GM18951 (cell line): ENCODE data around the gene DCST1.
A peak's percentile ranks its signal among the peaks of the same experiment; 100 is the strongest.

Source experiments
- POLR2A ChIP-seq: IDR thresholded peaks from 4 replicates; pipeline ENCODE4 v1.6.1; 2011; ENCODE audit warnings: mild to moderate bottlenecking; ENCODE audit not compliant: insufficient read length, insufficient read depth; ENCODE audit errors: extremely low read depth
- in situ Hi-C: fragments of 300-500 bp; cut with MboI; formaldehyde crosslinking; loops from one replicate; pipeline ENCODE4 v1.12.0; 2022; ENCODE audit warnings: low sequenced_read_pairs, mixed read lengths, inconsistent platforms; ENCODE audit not compliant: unreplicated experiment

Gene DCST1

DNA sequence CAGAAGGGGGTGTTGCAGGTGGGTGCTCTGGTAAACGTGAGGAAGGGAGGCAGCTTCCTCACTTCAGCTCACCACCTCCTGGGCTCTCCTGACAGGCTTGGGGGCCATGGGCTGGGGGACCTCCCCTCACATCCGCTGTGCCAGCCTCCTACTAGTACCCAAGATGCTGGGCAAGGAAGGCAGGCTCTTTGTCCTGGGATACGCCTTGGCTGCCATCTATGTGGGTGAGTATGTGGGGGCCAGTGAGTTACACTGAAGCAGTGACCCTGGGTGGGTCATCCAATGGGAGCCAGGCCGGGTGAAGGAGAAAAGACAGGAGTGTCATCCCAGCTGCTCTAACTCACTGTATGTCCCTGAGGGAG is 5.7 kb downstream of the DCST1 start:
- in situ Hi-C loops, result no loop called here
- TF ChIP-seq POLR2A, result no peak

DNA sequence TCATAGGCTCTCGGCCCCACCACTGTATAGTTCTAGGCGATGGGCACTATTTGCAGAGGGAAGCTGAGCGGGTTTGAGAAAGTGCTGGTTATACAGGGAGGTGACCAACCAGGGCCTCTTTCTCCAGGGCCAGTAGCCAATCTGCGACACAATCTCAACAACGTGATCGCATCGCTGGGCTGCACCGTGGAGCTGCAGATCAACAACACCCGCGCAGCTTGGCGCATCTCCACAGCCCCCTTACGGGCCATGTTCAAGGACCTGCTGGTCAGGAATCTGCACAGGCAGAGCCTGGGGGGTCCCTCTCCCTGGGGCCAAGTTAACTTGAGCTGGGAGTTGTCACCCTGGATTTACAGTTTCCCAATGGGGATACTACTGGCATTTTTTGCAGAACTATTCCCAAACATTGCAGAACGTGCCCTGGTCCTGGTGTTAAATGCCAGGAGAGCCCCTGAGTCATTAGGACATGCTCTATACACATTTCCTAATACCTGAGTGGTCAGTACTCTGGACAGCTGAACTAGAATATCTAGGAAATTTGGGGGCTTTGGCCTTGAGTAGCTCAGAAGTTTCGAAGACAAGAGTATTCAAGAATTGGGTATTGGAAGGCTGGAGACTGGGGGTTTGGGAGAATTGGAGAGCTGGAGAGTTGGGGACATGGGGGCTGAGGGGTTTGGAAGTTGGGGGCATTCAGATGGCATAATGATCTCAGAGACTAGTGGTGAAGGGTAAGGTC is 6.9 kb downstream of the DCST1 start:
- TF ChIP-seq POLR2A, result no peak
- in situ Hi-C loops, result no loop called here

DNA sequence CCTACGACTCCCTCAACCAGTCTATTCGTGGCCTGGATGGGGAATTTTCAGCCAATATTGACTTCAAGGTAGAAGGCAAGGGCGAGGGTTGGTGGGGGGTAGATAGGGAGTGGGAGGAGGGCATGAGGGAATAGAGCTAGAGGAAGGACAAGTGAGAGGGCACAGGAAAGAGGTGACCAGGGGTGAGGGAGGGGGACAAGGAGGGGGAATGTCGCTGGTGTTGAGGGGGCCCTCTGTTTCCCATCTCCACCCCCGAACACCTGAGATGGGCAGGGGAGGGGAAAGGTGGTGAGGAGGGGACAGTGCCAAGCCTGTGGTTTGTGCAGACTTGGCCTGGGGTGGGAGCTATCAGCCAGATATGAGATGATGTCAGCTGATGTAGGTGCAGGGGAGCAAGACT is 9.2 kb downstream of the DCST1 start:
- in situ Hi-C loops, result no loop called here
- TF ChIP-seq POLR2A, result no peak

DNA sequence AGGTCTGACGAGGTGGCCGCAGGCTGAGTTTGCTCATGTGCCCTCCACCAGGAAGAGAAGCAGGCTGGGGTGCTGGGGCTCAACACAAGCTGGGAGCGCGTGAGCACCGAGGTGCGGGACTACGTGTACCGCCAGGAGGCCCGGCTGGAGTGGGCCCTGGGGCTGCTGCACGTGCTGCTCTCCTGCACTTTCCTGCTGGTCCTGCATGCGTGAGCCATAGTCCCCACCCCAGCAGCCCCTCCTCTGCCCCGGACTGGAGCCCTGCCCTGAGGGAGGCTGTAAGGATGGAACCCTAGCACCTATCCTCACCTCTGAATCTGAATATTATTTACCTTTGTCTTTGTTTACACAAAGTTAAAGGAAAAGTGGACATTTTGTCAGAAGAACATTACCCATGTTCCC is 9.7 kb downstream of the DCST1 start:
- TF ChIP-seq POLR2A, result no peak
- in situ Hi-C loops, result no loop called here

DNA sequence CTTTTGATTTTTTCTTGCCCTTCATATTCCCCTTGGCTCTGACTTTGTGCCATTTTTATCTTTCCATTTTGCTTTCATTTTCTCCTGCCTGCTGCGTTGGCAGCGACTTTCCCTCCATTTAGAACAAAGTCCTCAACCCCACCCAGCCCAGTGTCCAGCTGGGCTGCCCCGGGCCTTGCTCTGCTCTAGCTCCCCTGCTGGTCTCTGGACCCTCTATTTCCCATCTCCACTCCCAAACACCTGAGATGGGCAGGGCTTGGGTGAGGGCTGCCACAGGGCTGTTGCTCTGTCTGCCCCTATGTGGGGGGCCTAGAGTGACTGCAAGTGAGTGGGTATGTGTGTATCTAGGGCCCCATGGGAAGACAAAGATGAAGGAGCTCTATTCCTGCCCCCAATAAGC is 10.2 kb downstream of the DCST1 start:
- in situ Hi-C loops, result no loop called here
- TF ChIP-seq POLR2A, result no peak

DNA sequence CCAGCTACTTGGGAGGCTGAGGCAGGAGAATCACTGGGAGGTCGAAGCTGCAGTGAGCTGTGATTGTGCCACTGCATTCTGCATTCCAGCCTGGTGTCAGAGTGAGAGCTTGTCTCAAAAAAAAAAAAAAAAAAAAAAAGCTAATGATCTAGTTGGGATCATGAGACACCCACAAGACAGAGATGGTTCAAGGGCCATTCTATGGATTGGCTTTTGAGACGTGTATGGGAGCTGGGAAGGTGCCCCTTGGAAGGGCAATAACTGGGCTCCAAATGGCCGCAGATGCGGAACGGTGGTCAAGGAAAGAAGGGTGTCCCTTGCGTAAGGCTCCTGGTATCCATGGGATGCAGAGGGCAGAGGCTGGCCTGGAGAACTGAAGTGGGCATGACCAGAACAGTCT is 10.7 kb downstream of the DCST1 start:
- no peak for TF ChIP-seq POLR2A
- in situ Hi-C loops, result no loop called here

DNA sequence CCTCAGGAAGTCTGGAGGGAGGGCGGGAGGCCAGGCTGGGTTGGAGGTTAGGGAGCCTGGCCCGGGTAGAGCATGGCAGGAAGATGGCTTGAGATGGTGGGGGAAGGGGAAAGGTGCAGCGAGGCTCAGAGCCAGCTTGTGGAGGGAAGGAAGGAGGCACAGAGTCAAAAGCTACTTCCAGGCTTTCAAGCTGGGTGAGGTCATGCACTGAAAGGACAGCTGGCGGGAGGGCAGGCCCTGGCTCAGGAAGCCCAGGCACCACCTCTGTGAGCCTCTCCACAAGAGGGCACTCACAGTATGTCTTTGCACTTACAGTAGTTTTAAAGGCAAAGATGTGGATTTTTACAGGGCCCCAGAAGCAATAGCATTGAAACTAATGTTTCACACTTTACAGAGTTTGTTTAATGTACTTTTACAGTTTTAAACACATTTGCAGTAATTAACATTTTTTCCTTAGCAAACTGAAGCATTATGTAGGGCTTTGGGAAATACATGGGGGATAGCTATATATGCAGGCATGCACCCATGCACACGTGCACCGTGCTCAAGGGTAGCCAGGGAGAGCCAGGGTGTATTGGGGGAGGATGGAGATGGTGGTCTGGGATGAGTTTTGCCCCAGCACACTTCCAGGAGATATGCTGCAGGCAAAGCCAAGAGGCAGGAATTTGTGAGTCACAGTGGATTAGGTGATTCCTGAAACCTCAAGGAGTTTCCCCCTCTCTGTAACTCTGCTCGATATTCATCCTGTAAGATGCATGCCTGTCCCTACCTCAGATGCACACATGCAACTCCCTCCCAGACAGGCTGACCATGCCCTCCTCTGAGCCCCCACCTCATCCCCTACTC is 11.4 kb downstream of the DCST1 start:
- no peak for TF ChIP-seq POLR2A
- in situ Hi-C loops, result no loop called here

DNA sequence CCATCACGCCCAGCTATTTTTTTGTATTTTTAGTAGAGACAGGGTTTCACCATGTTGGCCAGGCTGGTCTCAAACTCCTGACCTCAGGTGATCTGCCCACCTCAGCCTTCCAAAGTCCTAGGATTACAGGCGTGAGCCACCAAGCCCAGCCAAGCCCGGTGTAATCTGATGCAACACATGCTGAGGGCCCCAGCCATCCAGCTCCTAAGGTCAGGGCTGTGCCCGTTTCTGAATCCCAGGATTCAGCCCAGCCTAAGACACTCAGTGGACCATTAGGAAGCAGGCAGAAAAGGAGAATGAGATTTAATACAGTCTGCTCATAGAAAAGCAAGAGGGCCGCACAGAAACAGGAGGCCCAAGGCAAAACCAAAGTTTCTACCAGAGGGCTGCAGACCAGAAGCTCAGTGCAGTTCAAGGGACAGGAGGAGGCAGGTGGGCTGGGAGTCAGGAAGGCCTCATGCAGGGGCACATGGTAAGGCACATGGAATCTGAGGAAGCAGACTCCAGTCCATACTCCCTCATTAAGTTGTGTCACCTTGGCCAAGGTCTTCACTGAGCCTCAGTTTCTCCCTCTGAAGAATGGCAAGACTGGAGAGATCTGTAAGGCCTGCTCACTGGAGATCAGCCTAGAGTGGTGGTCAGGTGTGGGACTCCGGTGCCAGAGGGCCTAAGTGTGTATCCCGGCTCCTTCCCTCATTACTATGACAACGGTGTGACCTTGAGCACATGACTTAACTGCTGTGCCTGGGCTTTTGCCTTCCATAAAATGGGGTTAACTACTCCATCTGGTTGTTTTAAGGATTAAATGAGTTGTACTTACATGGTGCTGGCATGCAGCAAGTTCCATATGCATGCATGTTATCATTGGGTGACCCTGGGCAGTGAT is 15.1 kb downstream of the DCST1 start:
- TF ChIP-seq POLR2A, result no peak
- in situ Hi-C loops, result no loop called here

DNA sequence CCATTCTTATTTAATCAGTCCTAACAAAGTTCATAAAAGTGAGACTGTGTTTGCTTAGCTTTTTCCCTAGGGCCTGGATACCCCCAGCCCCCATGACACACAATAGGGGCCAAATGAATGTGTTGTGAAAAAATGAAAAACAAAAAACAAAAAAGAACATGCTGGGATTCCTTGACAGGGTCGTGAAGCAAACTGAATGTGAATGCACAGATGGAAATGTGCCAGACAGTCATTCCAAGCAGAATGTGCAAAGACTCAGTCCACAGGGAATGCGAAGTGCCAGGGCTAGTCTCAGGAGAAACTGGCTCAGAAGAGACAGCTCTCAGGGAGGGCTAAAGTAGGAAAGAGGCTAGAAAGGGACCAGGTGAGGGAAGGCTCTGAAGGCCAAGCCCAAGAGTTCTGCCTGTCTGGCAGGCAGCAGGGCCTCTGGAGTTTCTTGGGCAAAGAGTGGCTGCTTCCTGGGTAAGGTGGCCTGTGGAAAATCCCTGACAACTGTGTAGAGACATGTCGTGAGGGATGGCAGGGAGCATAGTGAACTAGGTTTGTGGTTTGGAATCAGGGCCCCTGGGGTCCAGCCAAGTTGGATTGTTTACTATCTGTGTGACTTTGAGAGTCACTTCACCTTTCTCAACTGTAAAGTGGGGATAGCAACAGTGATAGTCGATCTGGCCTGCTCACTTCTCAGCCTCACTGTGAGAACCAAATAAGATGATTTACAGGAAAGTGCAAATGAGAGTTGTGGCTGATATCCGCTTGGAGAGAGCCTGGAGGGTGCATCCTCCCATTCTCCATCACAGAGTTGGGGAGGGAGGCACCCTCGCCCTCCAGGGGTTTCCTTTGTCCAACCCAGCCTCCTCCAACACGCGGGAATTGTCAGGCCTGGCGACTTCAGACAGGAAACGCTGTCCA is 16.3 kb downstream of the DCST1 start:
- no peak for TF ChIP-seq POLR2A
- in situ Hi-C loops, result no loop called here

DNA sequence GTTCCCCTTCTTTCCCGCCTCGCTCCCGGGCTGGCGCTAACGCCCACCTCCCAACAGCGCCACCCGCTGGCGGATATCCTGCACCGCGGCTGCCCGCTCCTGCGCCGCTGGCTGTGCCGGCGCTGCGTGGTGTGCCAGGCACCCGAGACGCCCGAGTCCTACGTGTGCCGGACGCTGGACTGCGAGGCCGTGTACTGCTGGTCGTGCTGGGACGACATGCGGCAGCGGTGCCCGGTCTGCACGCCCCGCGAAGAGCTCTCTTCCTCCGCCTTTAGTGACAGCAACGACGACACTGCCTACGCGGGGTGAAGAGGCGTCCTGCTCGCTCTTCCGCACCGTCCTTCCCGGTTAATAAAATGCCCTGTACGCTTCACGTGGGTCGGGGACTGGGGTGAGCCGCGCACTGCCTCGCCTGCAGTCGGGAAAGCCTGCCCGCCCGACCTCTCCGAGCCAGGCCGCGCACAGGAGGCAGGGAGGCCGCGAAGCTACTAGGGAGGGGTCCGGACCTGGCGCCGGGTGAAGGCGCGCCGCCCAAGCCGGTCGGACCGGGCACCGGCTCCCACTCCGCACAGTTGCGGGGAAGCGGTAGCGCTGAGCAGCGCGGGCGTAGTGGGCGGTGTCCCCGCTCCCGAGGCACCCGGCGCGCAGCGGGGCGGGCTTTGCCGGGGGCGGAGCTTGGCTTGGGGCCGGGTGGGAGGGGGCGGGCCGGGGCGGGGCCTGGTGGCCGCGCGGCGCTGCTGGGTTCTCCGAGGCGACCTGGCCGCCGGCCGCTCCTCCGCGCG is 17.1 kb downstream of the DCST1 start, which contains the start of gene ADAM15:
Gene ADAM15 (plus strand): TSS at position 757 of the 782 bp plus-strand sequence. CDS start 71 bp downstream, outside the sequence.
- no peak for TF ChIP-seq POLR2A
- in situ Hi-C loops, result no loop called here

DNA sequence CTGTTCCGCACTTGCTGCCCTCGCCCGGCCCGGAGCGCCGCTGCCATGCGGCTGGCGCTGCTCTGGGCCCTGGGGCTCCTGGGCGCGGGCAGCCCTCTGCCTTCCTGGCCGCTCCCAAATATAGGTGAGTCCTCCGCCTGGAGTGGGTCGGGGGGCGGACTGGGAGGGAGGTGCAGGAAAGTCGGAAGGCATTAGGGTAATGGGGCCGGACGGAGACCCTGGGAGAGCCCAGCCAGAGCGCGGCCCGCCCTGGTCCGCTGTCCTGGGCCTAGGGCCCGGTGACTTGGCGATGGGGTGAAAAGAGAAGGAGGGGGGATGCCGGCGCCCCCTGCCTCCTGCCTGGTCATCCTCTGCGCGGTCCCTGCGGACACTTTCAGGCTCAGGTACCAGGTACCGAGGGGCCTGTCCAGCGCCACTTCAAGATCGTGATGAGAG is 17.7 kb downstream of the DCST1 start:
- in situ Hi-C loops, result no loop called here
- TF ChIP-seq POLR2A, result peak; percentile 63
